ENCODE results near the gene COL18A1. TPM values are rescaled to one million over a fixed set of nuclear protein-coding genes. Genes with fewer than 3 reads are reported as not detected.
A peak's percentile ranks its signal among the peaks of the same experiment; 100 is the strongest.

Gene COL18A1
- total RNA-seq, 1 experiment from 2014 or later: 0.11 TPM

DNA sequence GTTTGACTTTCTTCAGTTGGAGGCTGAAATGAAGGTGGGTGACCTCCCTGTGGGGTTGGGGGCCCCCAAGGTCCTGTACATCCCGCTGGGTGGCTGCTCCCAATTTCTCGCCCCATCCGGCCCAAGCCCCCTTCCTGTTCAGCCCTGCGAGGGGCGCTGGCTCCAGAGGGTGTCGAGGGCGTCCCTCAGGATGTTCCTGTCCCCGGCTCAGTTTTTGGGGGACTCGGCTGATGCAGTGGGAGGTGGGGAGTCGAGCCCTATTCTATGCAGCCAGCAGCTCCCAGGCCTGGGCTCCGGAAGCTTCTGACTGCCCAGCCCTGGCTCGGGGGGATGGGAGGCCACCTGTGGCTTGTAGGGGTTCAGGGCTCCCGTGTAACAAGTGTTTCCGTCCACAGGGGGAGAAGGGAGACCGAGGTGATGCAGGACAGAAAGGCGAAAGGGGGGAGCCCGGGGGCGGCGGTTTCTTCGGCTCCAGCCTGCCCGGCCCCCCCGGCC is 99.1 kb downstream of the COL18A1 start:
- Histone ChIP-seq H4K20me1 (ENCODE audit: insufficient read depth, low read depth, low read length) (no peaks in the 10 kb centered on the region), H3K9me3 (ENCODE audit: low read length) (peaks cover 9% of the 10 kb centered on the region), H3K36me3 (ENCODE audit: insufficient read depth, low read length) (no peaks in the 10 kb centered on the region), H3K9me2 (replicated peaks; ENCODE audit: insufficient read depth, low read length) (no peaks in the 10 kb centered on the region), H3K27me3 (ENCODE audit: low read length) (no peaks in the 10 kb centered on the region), H3K4me3 (ENCODE audit: low read length) (no peak overlapping the region), H3K27ac (ENCODE audit: low read length) (no peak overlapping the region), H3K4me1 (ENCODE audit: low read length) (peaks cover 6% of the 10 kb centered on the region), H2AFZ (ENCODE audit: low read length) (no peak overlapping the region), H3K4me2 (ENCODE audit: low read depth, low read length, poor library complexity, severe bottlenecking) (no peak overlapping the region), H3K79me2 (ENCODE audit: low read length) (no peaks in the 10 kb centered on the region), H3K9ac (ENCODE audit: low read length) (no peak overlapping the region)
- no peak for DNase-seq

DNA sequence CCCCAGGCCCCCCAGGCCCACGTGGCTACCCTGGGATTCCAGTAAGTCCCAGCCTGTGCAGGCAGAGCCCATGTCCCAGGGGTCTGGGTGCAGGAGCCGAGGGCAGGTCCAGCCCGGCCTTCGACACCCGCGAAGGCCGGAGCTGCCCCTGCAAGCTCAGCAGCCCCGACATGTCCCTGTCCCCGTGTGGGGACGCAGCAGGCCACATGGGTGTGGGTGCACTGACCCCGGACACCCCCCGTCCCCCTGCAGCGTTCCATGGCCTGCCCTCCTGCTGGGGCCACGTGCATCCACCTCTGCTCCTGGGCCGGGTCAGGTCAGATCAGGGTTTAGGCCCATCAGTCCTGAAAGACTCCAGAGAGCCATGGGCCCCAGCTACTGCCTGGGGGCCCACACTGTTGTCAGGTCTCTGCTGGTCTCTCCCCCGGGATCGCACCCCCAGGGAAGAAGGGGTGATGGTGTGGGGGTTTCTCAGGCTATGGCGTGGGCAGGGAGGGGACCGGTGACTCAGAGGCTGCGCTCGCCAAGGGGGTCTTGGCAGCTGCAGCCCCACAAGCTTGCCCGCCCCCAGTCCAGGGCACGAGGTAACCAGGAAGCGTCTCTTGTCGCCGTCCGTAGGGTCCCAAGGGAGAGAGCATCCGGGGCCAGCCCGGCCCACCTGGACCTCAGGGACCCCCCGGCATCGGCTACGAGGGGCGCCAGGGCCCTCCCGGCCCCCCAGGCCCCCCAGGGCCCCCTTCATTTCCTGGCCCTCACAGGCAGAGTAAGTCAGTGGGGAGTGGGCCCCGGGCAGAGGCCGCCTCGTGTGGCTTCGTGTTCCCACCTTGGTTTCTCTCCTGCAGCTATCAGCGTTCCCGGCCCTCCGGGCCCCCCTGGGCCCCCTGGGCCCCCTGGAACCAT is 99.8 kb downstream of the COL18A1 start:
- H3K27me3 ChIP-seq (ENCODE audit: low read length): no peaks in the 10 kb centered on the region
- peaks cover 4% of the 10 kb centered on the region for H3K9me3 ChIP-seq (ENCODE audit: low read length)
- H2AFZ ChIP-seq (ENCODE audit: low read length): no peak overlapping the region
- H3K4me3 ChIP-seq (ENCODE audit: low read length): no peak overlapping the region
- no peaks in the 10 kb centered on the region for H3K79me2 ChIP-seq (ENCODE audit: low read length)
- no peak for DNase-seq
- no peak overlapping the region for H3K27ac ChIP-seq (ENCODE audit: low read length)
- H3K36me3 ChIP-seq (ENCODE audit: insufficient read depth, low read length): no peaks in the 10 kb centered on the region
- no peaks in the 10 kb centered on the region for H4K20me1 ChIP-seq (ENCODE audit: insufficient read depth, low read depth, low read length)
- H3K9me2 ChIP-seq (replicated peaks; ENCODE audit: insufficient read depth, low read length): no peaks in the 10 kb centered on the region
- H3K9ac ChIP-seq (ENCODE audit: low read length): no peak overlapping the region
- peaks cover 6% of the 10 kb centered on the region for H3K4me1 ChIP-seq (ENCODE audit: low read length)
- H3K4me2 ChIP-seq (ENCODE audit: low read depth, low read length, poor library complexity, severe bottlenecking): no peak overlapping the region

DNA sequence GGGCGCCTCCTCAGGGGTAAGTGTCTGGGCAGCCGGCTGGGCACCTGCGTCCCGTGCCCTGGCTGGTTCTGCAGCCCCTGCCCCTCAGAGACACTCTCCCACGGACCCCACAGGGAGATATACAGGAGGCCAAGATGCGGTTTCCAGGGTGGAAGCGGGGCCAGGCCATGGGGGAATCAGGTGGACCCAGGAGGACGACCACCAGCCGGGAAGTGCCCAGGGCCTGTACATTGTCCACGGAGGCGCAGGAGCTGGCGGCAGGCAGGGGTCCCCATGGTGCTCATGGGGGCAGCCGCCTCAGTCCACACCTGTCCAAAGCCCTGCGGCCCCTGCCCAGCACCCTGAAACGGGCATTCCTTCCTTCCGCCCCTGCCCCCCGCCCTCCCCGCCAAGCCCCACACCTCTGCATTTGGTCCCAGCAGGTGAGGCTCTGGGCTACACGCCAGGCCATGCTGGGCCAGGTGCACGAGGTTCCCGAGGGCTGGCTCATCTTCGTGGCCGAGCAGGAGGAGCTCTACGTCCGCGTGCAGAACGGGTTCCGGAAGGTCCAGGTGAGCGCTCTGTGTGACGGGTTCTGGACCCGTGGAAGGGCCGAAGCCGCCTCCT is 100.6 kb downstream of the COL18A1 start:
- no peak overlapping the region for H2AFZ ChIP-seq (ENCODE audit: low read length)
- no peaks in the 10 kb centered on the region for H3K9me2 ChIP-seq (replicated peaks; ENCODE audit: insufficient read depth, low read length)
- no peak overlapping the region for H3K27ac ChIP-seq (ENCODE audit: low read length)
- no peak overlapping the region for H3K4me2 ChIP-seq (ENCODE audit: low read depth, low read length, poor library complexity, severe bottlenecking)
- no peaks in the 10 kb centered on the region for H4K20me1 ChIP-seq (ENCODE audit: insufficient read depth, low read depth, low read length)
- H3K36me3 ChIP-seq (ENCODE audit: insufficient read depth, low read length): no peaks in the 10 kb centered on the region
- no peak for DNase-seq
- no peak overlapping the region for H3K9ac ChIP-seq (ENCODE audit: low read length)
- H3K9me3 ChIP-seq (ENCODE audit: low read length): no peaks in the 10 kb centered on the region
- H3K27me3 ChIP-seq (ENCODE audit: low read length): no peaks in the 10 kb centered on the region
- peaks cover 6% of the 10 kb centered on the region for H3K4me1 ChIP-seq (ENCODE audit: low read length)
- no peaks in the 10 kb centered on the region for H3K79me2 ChIP-seq (ENCODE audit: low read length)
- no peak overlapping the region for H3K4me3 ChIP-seq (ENCODE audit: low read length)

DNA sequence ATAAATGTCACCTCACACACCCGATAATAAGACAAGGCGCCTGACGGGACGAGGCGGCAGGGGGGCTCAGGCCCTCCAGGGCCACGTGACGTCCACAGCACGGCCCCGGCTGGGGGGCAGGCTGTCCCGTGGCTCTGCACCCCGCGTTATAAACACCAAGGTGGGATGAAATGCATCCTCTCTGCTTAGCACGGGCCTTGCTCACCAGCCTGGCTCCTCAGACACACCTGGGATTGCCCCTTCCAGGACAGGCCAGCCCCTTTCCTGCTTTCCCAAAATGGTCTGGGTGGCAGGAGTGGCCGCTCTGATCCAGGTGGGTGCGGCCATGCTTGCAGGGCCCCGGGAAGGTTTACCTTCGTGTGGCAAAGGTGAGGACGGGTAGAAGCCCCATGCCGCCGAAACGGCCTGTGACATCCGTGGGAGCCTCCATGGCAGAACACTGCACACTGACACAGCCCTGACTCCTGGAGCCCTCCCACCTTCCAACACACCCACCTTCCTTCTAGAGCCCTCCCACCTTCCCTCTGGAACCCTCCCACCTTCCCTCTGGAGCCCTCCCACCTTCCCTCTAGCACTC is 101.4 kb downstream of the COL18A1 start:
- no peak overlapping the region for H3K9ac ChIP-seq (ENCODE audit: low read length)
- H3K27ac ChIP-seq (ENCODE audit: low read length): no peak overlapping the region
- H3K27me3 ChIP-seq (ENCODE audit: low read length): no peaks in the 10 kb centered on the region
- H3K9me2 ChIP-seq (replicated peaks; ENCODE audit: insufficient read depth, low read length): no peaks in the 10 kb centered on the region
- no peak for DNase-seq
- no peaks in the 10 kb centered on the region for H3K79me2 ChIP-seq (ENCODE audit: low read length)
- H3K4me3 ChIP-seq (ENCODE audit: low read length): no peak overlapping the region
- no peak overlapping the region for H2AFZ ChIP-seq (ENCODE audit: low read length)
- H3K4me1 ChIP-seq (ENCODE audit: low read length): peaks cover 6% of the 10 kb centered on the region
- no peaks in the 10 kb centered on the region for H3K36me3 ChIP-seq (ENCODE audit: insufficient read depth, low read length)
- no peaks in the 10 kb centered on the region for H4K20me1 ChIP-seq (ENCODE audit: insufficient read depth, low read depth, low read length)
- H3K4me2 ChIP-seq (ENCODE audit: low read depth, low read length, poor library complexity, severe bottlenecking): no peak overlapping the region
- H3K9me3 ChIP-seq (ENCODE audit: low read length): no peaks in the 10 kb centered on the region

DNA sequence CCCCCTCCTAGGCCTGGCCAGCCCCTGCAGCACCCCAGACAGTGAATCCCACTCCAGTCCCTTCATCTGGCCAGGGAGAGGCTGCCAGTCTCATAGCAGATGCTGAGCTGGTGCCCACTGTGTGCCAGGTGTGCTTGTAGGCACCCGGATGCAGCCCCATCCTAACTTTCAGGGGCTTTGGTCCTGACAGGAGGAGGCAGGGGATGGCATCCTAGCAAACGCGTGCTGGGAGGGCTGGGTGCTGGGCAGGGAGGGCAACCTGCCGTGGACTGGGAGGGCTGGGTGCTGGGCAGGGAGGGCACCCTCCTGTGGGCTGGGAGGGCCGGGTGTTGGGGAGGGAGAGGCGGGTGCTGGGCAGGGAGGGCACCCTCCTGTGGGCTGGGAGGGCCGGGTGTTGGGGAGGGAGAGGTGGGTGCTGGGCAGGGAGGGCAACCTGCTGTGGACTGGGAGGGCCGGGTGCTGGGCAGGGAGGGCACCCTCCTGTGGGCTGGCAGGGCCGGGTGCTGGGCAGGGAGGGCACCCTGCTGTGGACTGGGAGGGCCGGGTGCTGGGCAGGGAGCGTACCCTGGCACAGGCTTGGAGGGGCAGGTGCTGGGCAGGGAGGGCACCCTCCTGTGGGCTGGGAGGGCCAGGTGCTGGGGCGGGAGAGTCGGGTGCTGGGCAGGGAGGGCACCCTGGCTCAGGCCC is 102.0 kb downstream of the COL18A1 start:
- Histone ChIP-seq H3K4me1 (ENCODE audit: low read length) (peaks cover 6% of the 10 kb centered on the region), H3K36me3 (ENCODE audit: insufficient read depth, low read length) (no peaks in the 10 kb centered on the region), H3K27ac (ENCODE audit: low read length) (no peak overlapping the region), H2AFZ (ENCODE audit: low read length) (no peak overlapping the region), H3K9me3 (ENCODE audit: low read length) (no peaks in the 10 kb centered on the region), H3K9me2 (replicated peaks; ENCODE audit: insufficient read depth, low read length) (no peaks in the 10 kb centered on the region), H3K9ac (ENCODE audit: low read length) (no peak overlapping the region), H3K4me2 (ENCODE audit: low read depth, low read length, poor library complexity, severe bottlenecking) (no peak overlapping the region), H3K79me2 (ENCODE audit: low read length) (no peaks in the 10 kb centered on the region), H3K27me3 (ENCODE audit: low read length) (no peaks in the 10 kb centered on the region), H3K4me3 (ENCODE audit: low read length) (no peak overlapping the region), H4K20me1 (ENCODE audit: insufficient read depth, low read depth, low read length) (no peaks in the 10 kb centered on the region)
- no peak for DNase-seq

DNA sequence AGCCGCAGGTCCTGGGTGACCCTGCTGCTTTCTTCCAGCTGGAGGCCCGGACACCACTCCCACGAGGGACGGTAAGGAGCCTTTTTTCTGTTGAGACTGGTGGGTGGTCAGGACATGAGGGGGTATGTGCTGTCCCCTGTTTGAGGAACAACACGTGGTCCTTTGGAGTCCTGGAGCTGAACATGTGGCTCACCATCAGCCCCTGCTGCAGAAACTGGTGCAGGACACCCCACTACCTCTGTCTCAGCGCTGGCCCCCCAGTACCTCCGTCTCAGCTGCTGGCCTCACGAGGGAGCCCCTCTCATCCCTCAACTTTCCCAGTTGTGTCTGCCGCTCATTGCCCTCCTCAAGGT is 102.5 kb downstream of the COL18A1 start:
- H3K9me3 ChIP-seq (ENCODE audit: low read length): no peaks in the 10 kb centered on the region
- H3K27me3 ChIP-seq (ENCODE audit: low read length): no peaks in the 10 kb centered on the region
- no peaks in the 10 kb centered on the region for H4K20me1 ChIP-seq (ENCODE audit: insufficient read depth, low read depth, low read length)
- no peaks in the 10 kb centered on the region for H3K9me2 ChIP-seq (replicated peaks; ENCODE audit: insufficient read depth, low read length)
- peak; percentile 45 for DNase-seq
- H3K27ac ChIP-seq (ENCODE audit: low read length): no peak overlapping the region
- no peak overlapping the region for H3K4me3 ChIP-seq (ENCODE audit: low read length)
- no peak overlapping the region for H3K9ac ChIP-seq (ENCODE audit: low read length)
- no peaks in the 10 kb centered on the region for H3K79me2 ChIP-seq (ENCODE audit: low read length)
- H3K36me3 ChIP-seq (ENCODE audit: insufficient read depth, low read length): no peaks in the 10 kb centered on the region
- no peak overlapping the region for H2AFZ ChIP-seq (ENCODE audit: low read length)
- H3K4me1 ChIP-seq (ENCODE audit: low read length): peaks cover 6% of the 10 kb centered on the region
- H3K4me2 ChIP-seq (ENCODE audit: low read depth, low read length, poor library complexity, severe bottlenecking): no peak overlapping the region

DNA sequence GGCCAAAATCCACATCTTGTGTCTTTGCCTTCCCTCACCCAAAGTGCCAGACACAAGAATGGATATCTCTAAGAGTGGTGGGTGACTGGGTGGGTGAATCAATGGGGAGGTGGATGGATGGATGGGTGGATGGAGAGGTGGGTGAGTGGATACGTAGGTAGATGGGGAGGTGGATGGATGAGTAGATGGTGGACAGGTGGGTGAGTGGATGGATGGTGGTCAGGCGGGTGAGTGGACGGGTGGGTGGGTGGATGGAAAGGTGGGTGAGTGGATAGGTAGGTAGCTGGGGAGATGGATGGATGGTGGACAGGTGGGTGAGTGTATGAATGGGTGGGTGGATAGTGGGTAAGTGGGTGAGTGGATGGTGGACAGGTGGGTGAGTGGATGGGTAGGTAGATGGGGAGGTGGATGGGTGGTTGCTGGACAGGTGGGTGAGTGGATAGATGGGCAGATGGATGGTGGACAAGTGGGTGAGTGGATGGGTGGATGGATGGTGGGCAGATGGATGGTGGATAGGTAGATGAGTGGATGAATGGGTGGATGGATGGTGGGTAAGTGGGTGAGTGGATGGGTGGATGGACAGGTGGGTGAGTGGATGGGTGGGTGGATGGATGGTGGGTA is 103.0 kb downstream of the COL18A1 start:
- Histone ChIP-seq H3K9me2 (replicated peaks; ENCODE audit: insufficient read depth, low read length) (no peaks in the 10 kb centered on the region), H3K9ac (ENCODE audit: low read length) (no peak overlapping the region), H3K4me3 (ENCODE audit: low read length) (no peak overlapping the region), H3K79me2 (ENCODE audit: low read length) (no peaks in the 10 kb centered on the region), H3K27me3 (ENCODE audit: low read length) (no peaks in the 10 kb centered on the region), H3K4me1 (ENCODE audit: low read length) (peaks cover 6% of the 10 kb centered on the region), H3K36me3 (ENCODE audit: insufficient read depth, low read length) (no peaks in the 10 kb centered on the region), H3K4me2 (ENCODE audit: low read depth, low read length, poor library complexity, severe bottlenecking) (no peak overlapping the region), H3K27ac (ENCODE audit: low read length) (no peak overlapping the region), H2AFZ (ENCODE audit: low read length) (no peak overlapping the region), H4K20me1 (ENCODE audit: insufficient read depth, low read depth, low read length) (no peaks in the 10 kb centered on the region), H3K9me3 (ENCODE audit: low read length) (no peaks in the 10 kb centered on the region)
- DNase-seq: no peak
